Effector CD4-positive, alpha-beta T cell (primary cell): ENCODE data around the gene KBTBD6.
"Not testable (repeated sequence)": the region's sequence is repeated elsewhere in the genome, so short reads cannot be mapped to it uniquely, and the experiment has no call there.

Experiments
- DNase-seq: peaks from one replicate; pipeline ENCODE4 v3.0.0-alpha.2; 2020
- total RNA-seq: gene quantifications from one replicate; lab custom pipeline; 2026; lab: John Stamatoyannopoulos, UW

The KBTBD6 gene
- total RNA-seq, result 24.6 reads per million, percentile 51 among the genes with 10 or more reads in this experiment

DNA sequence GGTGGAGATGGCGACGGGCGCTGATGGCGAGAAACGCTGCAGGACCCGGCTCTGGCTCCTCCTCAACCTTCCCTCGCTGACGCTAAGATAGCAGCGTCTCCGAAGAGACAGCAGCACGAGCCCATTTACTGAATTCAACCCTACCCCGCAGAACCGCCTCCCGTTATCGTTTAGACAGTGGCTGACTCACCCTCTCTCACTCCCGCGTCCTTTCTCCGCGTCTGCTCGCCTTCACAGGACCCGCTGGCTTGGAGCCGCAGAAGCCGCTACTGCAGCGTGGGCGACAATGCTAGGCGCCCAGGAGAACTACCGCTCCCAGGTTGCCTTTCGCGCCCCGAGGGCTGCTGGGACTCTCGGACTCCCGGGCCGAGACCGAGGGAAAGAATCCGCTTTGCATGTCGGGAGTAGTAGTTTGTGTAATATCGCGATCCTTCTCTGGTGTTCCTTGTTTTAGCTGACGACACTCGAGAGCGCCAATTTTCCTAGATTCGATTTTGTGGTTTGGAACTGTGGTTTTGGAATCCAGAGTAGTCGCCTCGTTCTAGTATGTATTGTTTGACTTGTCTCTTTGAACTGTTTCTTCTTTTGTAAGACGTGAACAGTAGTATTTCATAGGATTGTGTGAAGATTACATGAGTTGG is at the start of gene KBTBD6:
Gene KBTBD6 (minus strand): TSS at position 291 of the 641 bp plus-strand sequence. CDS start 291 bp downstream, outside the sequence.
- peak; percentile 91 for DNase-seq

DNA sequence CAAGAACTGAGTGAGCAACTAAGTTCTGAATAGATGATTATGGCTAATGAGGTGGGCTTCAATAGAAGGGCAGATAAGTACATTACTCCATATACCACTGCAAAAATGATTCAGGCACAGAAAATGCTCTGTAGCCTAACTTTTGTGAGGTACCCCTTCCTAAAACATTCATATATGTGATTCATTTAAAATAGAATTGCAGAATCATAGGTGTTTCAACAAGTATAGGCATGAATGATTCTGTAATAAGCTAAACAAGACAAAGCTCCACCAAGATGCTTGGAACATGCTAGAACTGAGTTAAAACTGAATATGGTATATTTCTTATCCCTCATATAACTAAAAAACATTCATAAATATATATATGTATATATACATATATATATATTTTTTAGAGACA is 49.6 kb upstream of the KBTBD6 start:
- DNase-seq, result no peak

- DNase-seq, result no peak
Observed at GRCh38 chr13:41179593-41180250, 47.1 kb upstream of the KBTBD6 start.

DNA sequence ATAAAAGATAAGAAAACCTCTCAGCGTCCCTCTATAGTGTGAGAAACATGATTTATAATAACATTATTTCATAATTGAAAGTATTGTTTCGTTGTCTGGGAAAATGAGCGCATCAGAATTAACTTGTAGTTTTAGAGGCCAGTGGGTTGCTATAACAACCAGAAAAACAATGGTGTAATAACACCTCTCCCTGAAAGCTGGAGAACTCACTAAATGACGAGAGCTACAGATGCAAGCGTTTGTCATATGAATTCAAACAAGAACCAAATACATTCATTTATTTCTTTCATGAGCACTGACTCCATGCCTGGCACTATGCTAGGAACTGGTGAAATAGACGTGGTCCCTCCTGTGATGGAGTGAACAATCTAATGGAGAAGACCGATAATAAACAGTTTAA is 45.4 kb upstream of the KBTBD6 start:
- no peak for DNase-seq

DNA sequence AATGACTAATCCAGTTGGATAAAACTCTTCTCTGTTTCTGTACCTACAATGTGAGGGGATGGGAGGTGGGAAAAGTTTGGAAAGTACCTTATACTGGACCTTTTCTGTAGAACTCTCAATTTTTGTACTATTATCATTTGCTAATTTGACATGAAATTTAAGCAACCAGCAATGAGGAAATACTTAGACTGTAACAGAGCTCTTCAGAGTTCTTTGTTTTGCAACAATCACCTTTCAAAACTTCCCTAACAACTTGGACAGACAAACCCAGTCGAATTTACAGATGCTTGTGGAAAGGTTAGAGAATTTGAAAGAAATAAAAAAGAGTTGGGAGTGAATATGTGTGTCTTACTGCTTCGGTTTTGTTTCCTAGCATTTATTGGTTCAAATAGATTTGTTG is 45.0 kb upstream of the KBTBD6 start:
- DNase-seq, result no peak

DNA sequence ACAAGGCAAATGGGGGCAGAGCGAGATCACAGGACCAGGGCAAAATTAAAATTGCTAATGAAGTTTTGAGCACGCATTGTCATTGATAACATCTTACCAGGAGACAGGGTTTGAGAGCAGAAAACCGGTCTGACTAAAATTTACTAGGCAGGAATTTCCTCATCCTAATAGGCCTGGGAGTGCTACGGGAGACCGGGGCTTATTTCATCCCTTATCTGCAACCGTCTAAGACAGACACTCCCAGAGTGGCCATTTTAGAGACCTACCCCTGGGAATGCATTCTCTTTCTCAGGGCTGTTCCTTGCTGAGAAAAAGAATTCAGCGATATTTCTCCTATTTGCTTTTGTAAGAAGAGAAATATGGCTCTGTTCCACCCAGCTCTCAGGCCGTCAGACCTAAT is 43.0 kb upstream of the KBTBD6 start:
- not testable (repeated sequence) for DNase-seq

GRCh38 chr13:41162151-41162550 is 29.5 kb upstream of the KBTBD6 start:
- no peak for DNase-seq

- DNase-seq, result no peak
Observed at GRCh38 chr13:41159174-41159573, 26.6 kb upstream of the KBTBD6 start.

DNA sequence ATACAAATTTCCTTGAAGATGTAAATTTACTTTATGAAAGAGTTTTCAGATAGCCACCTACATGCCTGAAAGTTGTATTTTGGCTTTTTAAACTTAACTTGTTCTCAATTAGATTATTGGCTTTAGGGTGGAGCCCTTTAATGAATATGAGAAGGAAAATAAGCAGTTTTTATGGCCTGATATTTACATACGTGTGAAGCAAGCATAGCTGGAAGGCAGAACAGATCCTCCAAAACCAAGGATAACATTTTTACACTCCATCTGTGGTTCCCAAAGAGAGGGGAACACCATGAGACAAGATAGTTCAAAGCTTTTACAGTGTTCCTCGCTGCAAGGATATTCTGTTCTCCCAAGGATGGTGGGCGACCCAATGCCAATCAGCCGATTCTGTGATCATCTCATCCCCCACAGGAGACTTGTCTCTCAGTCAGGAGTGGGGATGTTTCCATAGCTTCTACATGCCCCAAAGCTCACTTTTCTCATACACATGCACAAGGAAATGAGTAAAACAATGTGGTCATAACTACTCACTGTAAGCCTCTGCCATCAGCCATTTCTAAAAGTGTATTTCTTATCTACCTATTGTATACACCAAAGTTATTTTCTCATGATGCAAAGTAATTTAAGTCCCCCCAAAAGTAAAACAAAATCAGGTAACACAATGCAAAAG is 24.6 kb upstream of the KBTBD6 start:
- no peak for DNase-seq

GRCh38 chr13:41156620-41157019 is 24.0 kb upstream of the KBTBD6 start:
- DNase-seq, result no peak

GRCh38 chr13:41154042-41154441 is 21.4 kb upstream of the KBTBD6 start:
- no peak for DNase-seq

DNA sequence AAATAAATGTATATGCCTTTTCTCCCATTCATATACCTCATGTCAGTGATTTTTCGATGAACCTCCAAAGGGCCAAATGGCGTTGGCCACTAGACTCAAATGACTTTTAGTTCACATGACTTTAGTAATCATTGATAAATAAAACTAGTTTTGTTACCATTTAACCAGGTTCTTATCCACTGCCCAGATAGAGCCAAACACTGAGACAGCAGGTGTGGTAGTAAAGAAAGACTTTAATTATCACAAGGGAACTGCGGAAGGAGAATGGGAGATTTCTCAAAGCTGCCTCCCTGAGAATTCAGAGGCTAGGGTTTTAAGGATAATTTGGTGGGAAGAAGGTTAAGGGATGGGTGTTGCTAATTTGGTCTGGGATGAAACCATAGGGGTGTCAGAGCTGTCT is 19.4 kb upstream of the KBTBD6 start:
- no peak for DNase-seq

- DNase-seq, result no peak
Observed at GRCh38 chr13:41150058-41150457, 17.5 kb upstream of the KBTBD6 start.

DNA sequence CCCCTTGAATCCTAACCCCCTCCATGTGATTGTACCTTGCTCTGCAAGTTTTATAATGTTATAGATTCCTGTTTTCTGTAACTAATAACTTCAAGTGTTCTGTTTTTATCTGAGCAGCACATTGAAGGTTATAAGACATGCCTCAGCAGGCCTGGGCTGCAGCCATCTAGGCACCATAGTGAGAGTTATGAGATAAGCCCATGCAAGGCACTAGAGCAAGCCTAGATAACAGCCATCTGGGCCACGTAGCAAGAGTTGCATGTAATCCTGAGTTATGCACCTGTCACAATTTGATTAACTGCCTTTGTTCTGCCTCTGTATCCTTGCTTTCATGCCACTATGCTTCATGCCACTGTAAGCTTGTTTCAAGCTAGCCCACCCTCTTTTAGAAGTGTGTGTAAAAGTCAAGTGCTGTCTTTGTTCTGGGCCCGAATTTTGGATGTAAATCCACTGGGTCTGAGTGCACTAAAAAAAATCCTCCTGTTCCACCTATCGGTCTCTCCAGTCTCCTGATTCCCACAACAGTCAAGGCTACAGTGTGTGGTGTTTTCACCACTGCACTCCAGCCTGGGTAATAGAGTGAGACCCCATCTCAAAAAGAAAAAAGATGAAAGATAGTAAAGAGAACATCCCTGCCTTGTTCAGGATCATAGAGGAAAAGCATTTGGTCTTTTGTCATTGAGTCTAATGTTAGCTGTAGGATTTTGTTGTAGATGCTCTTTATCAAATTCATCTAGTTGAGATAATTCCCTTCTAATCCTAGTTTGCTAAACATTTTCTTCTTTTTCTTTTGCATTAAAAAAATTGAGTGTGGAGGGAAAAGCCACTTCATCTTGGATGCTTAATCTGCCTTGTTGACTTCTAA is 16.0 kb upstream of the KBTBD6 start:
- DNase-seq, result no peak

DNA sequence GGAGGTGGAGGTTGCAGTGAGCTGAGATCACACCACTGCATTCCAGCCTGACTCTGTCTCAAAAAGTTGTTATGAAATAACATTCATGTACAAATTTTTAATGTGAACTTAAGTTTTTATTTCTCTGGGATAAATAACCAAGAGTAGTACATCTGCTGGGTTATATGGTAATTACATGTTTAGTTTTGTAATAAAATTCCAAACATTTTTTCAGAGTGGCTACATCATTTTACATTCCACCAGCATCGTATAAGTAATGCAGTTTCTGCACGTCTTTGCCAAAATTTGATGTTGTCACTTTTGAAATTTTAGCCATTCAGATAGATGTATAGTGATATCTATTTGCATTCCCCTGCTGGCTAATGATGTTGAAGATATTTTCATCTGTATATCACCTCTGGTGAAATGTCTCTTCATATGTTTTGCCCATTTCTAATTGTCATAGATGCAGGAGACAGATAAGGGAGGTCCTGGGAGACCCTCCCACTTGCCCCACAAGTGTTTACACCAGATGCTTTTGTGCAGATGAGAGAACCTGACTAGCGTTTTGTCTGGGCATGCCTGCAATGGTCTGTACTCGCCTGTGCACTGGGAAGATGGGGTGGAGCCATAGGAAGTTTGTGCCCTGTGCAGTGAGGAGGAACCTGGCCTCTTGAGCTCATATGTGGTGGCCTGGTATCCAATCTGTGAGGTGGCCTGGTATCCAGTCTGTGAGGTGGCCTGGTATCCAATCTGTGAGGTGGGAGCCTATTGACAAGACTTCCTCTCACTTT is 12.7 kb upstream of the KBTBD6 start:
- no peak for DNase-seq

DNA sequence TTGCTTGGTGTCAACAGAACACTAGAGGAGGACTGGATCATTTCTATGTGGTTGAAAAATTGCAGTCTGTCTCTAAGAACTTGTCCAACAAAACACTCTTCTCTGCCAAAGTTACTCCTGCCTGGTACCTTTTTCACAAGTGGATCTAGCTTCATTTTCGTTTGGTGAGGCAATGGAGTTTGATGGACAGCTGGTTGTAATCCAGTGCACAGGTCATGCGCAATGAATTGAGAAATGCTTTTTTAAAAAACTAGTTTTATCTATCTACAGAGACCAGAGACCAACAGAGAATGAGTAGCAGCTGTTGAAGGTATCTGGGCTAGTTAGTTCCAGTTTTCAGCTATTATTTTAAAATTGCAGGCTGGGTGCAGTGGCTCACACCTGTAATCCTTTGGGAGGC is 12.0 kb upstream of the KBTBD6 start:
- no peak for DNase-seq

DNA sequence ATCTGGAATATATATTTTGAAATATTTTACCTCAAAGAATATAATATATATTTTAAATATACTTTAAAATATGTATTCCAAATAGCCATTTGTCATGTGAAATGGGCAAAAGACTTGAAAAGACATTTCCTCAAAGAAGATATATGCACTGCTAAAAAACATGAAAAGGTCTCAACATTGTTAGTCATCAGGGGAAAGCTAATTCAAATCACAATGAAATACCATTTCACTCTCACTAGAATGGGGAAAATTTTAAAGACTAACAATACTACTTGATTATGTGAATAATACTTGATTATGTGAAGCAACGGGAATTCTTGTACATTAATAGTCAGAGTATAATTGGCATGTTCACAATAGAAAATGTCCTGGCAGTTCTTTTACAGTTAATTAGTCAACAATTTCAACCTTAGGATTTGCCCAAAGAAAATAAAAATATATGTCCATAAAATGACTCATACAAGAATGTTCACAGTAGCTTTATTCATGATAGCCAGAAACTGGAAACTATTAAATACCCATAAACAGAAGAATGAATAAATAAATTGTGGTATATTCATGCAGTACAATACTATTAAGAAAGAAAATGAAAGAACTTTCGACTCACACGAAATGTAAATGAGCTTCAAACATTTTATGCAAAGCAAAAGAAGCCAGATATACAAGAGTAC is 6.8 kb upstream of the KBTBD6 start:
- DNase-seq, result no peak

GRCh38 chr13:41137951-41138350 is 5.3 kb upstream of the KBTBD6 start:
- DNase-seq, result no peak

DNA sequence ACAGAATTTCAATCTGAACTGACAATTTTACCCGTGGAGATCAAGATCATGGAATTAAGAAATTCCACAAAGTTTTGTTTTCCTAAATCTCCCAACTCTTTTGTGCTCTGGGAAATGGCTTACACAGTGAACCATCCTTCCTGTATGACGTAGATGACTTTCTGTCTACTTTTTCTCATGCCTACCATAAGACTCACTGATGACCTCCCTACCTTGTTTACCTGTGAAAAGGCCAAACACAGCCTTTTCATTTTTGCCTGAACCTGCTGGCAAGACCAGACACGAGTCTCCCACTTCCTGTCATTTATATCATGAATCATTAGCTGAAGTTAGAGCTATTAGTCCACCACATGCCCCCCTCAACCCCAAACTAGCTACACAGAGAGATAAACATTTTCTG is 4.6 kb upstream of the KBTBD6 start:
- DNase-seq, result no peak

GRCh38 chr13:41136396-41137031 is 3.9 kb upstream of the KBTBD6 start:
- no peak for DNase-seq

DNA sequence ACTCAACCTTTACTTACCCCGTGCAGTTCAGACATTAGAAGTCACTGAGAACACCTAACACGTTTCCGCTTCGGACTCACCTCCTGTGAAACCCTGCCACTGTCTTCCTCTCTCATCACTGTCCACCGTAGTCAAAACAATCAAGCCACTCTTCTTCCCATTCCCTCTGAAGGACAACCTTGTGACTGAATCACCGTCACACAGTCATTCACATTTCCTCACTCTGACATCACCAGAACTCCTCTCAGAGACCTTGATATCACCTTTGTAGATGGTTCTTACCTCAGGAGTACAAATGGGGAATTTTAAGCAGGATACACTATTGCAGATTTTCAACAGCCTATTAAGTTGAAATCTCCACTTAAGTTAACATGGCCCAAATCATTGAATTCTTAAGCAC is 1.3 kb upstream of the KBTBD6 start:
- no peak for DNase-seq
